ENCODE measurements around the gene CPD. TPM values are rescaled to one million over a fixed set of nuclear protein-coding genes. Genes with fewer than 3 reads are reported as not detected.

Gene CPD
- total and polyA plus RNA-seq, 2 of the 13 experiments (the other 11 are each of a cell fraction or from before 2014, with no cell fraction given) = 46.1 to 72.3 TPM

DNA sequence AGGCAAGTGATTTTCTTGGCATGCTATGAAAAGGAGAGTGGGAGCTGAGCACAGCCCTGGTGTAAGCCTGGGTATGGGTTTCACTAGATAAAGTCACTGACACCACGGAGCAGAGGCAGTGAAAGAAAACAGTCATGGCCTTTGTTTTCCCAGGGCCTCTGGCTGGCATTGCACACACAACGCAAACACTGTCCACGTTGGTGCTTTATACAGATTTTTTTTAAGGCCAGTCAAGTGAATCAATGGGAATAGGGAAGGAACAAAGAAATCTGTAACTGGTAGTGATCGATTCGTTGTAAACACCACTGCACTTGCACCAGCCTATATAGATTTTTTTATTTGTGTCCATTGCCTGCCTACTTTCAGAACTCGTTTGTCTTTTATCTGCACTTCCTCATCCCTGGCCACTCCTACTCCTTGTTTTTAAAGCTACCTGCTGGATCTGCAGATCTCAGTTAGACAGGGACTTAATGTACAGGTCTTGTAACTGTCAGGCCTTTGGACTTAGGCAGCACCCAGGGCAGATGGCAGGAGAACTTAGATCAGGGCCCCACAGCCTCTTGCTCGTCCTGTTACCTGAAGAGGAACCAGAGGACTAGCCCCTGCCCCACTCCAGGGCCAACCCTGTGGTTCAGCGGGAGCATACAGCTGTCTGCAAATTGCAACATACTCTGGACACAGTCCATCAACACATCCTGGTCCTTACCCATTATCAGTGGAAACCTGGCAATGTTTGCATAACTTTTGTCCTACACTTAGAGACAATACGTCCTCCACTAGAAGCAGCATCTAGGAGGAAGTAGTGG is 34.2 kb upstream of the CPD start (continued):
- TF ChIP-seq, protein P1, sequence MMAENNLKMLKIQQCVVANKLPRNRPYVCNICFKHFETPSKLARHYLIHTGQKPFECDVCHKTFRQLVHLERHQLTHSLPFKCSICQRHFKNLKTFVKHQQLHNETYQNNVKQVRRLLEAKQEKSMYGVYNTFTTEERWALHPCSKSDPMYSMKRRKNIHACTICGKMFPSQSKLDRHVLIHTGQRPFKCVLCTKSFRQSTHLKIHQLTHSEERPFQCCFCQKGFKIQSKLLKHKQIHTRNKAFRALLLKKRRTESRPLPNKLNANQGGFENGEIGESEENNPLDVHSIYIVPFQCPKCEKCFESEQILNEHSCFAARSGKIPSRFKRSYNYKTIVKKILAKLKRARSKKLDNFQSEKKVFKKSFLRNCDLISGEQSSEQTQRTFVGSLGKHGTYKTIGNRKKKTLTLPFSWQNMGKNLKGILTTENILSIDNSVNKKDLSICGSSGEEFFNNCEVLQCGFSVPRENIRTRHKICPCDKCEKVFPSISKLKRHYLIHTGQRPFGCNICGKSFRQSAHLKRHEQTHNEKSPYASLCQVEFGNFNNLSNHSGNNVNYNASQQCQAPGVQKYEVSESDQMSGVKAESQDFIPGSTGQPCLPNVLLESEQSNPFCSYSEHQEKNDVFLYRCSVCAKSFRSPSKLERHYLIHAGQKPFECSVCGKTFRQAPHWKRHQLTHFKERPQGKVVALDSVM (CRISPR knock-in tag; IDR thresholded peaks at IDR 0.05) = peak; percentile 39; the same call in 1 of the 2 replicates
- TF ChIP-seq, protein P2, sequence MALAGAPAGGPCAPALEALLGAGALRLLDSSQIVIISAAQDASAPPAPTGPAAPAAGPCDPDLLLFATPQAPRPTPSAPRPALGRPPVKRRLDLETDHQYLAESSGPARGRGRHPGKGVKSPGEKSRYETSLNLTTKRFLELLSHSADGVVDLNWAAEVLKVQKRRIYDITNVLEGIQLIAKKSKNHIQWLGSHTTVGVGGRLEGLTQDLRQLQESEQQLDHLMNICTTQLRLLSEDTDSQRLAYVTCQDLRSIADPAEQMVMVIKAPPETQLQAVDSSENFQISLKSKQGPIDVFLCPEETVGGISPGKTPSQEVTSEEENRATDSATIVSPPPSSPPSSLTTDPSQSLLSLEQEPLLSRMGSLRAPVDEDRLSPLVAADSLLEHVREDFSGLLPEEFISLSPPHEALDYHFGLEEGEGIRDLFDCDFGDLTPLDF (CRISPR knock-in tag; IDR thresholded peaks at IDR 0.05) = peak; percentile 61; the same call in 1 of the 2 replicates
- TF ChIP-seq ZNF136 (CRISPR knock-in tag; IDR thresholded peaks at IDR 0.05; ENCODE audit: low read depth) (no peak), FIP1L1 (IDR thresholded peaks at IDR 0.05; ENCODE audit: borderline replicate concordance, insufficient read depth, low read depth, low read length) (no peak), ZFP37 (CRISPR knock-in tag; IDR thresholded peaks at IDR 0.05; ENCODE audit: borderline replicate concordance) (no peak), SATB2 (CRISPR knock-in tag; IDR thresholded peaks at IDR 0.05) (peak; percentile 47; the same call in 1 of the 2 replicates), ZSCAN12 (CRISPR knock-in tag; IDR thresholded peaks at IDR 0.05) (no peak), SYNCRIP (IDR thresholded peaks at IDR 0.05; ENCODE audit: insufficient read depth, low read depth, low read length) (no peak), ZNF720 (CRISPR knock-in tag; IDR thresholded peaks at IDR 0.05) (no peak), KDM4B (CRISPR knock-in tag; IDR thresholded peaks at IDR 0.05) (0 out of 2 replicates have a peak, but pooled peaks have one; percentile 62), HDAC1 (CRISPR knock-in tag; IDR thresholded peaks at IDR 0.05) (peak; percentile 92), SIX1 (CRISPR knock-in tag; IDR thresholded peaks at IDR 0.05; ENCODE audit: borderline replicate concordance) (peak; percentile 88), DPF2 (CRISPR knock-in tag; IDR thresholded peaks at IDR 0.05; ENCODE audit: borderline replicate concordance, low read depth) (peak; percentile 90), CCDC6 (CRISPR knock-in tag; IDR thresholded peaks at IDR 0.05) (peak; percentile 68; the same call in 1 of the 2 replicates), PPARG (CRISPR knock-in tag; conservative IDR thresholded peaks at IDR 0.05) (peak; percentile 100), ZNF282 (IDR thresholded peaks at IDR 0.05; ENCODE audit: partially characterized antibody) (no peak)
- TF ChIP-seq, protein P3, sequence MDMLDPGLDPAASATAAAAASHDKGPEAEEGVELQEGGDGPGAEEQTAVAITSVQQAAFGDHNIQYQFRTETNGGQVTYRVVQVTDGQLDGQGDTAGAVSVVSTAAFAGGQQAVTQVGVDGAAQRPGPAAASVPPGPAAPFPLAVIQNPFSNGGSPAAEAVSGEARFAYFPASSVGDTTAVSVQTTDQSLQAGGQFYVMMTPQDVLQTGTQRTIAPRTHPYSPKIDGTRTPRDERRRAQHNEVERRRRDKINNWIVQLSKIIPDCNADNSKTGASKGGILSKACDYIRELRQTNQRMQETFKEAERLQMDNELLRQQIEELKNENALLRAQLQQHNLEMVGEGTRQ (IDR thresholded peaks at IDR 0.05; ENCODE audit: low read depth, low read length) = no peak
- TF ChIP-seq, protein P3 (CRISPR knock-in tag; IDR thresholded peaks at IDR 0.05; ENCODE audit: borderline replicate concordance) = no peak; the same call in 1 of the 2 replicates
- TF ChIP-seq, protein P4, sequence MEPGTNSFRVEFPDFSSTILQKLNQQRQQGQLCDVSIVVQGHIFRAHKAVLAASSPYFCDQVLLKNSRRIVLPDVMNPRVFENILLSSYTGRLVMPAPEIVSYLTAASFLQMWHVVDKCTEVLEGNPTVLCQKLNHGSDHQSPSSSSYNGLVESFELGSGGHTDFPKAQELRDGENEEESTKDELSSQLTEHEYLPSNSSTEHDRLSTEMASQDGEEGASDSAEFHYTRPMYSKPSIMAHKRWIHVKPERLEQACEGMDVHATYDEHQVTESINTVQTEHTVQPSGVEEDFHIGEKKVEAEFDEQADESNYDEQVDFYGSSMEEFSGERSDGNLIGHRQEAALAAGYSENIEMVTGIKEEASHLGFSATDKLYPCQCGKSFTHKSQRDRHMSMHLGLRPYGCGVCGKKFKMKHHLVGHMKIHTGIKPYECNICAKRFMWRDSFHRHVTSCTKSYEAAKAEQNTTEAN (CRISPR knock-in tag; conservative IDR thresholded peaks at IDR 0.05) = peak; percentile 85
- TF ChIP-seq, protein P5, sequence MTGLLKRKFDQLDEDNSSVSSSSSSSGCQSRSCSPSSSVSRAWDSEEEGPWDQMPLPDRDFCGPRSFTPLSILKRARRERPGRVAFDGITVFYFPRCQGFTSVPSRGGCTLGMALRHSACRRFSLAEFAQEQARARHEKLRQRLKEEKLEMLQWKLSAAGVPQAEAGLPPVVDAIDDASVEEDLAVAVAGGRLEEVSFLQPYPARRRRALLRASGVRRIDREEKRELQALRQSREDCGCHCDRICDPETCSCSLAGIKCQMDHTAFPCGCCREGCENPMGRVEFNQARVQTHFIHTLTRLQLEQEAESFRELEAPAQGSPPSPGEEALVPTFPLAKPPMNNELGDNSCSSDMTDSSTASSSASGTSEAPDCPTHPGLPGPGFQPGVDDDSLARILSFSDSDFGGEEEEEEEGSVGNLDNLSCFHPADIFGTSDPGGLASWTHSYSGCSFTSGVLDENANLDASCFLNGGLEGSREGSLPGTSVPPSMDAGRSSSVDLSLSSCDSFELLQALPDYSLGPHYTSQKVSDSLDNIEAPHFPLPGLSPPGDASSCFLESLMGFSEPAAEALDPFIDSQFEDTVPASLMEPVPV (CRISPR knock-in tag; IDR thresholded peaks at IDR 0.05) = 0 out of 2 replicates have a peak, but pooled peaks have one; percentile 71
